Activated CD4-positive, alpha-beta T cell treated with anti-CD3 and anti-CD28 coated beads, Interleukin-2, Interleukin-4, amounts not matched to agents 100 ng/mL and 50 ng/mL, durations not matched to agents 16 hours and 8 hours (primary cell): ENCODE data around the gene ARHGAP22.
"Not testable (repeated sequence)": the region's sequence is repeated elsewhere in the genome, so short reads cannot be mapped to it uniquely, and the experiment has no call there.

ENCODE experiments used
- DNase-seq: peaks from one replicate; pipeline ENCODE4 v3.0.0-alpha.2; 2020; ENCODE audit warnings: low spot score

Gene ARHGAP22

GRCh38 chr10:48604991-48605508 lies at the start of gene ARHGAP22:
Gene ARHGAP22 (minus strand): TSS chr10:48605073. CDS start chr10:48604796, 277 bp downstream.
- DNase-seq: no peak

- DNase-seq: no peak
These were observed 49.2 kb upstream of the ARHGAP22 start for GRCh38 chr10:48653944-48654698.

DNA sequence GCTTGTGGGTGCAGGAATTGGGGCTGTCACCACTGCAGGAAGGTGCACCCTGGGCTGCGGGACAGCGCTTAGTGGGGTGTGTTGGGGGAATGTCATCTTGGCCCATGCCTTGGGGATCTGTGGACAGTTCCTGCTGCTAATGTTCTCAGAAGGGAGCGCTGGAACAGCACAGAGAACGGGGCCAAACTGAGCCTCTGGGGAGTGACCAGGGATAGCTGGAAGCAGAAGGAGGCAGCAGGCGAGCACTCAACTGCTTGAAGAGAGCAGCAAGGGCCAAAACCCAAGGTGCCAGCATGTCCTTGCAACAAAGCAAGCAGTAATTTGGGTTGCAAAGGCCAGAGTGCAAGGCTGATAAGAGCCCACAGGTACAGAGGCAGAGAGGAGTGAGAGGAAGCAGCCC lies 48.5 kb upstream of the ARHGAP22 start:
- no peak for DNase-seq

DNA sequence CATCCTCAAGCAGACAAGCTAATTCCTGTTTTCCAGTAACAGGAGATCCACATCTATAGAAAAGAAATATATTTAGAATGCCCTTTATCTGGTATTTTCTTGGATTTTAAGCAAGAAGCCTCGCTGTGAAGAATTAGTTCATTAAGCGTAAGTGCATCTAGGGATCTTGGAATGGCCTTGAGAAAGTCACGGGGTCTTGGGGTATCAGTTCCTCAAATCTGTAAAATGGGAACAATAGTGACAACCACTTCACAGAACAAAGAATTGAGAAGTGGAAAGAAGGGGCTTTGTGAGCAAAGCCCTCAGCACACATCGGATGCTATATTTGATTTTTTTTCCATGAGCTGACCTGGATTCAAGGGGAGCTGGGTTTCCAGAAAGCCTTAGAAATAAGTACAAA lies 47.5 kb upstream of the ARHGAP22 start:
- DNase-seq: no peak

- DNase-seq: no peak
These were observed 47.0 kb upstream of the ARHGAP22 start for GRCh38 chr10:48651839-48652238.

GRCh38 chr10:48651293-48651692 lies 46.4 kb upstream of the ARHGAP22 start:
- DNase-seq: no peak

DNA sequence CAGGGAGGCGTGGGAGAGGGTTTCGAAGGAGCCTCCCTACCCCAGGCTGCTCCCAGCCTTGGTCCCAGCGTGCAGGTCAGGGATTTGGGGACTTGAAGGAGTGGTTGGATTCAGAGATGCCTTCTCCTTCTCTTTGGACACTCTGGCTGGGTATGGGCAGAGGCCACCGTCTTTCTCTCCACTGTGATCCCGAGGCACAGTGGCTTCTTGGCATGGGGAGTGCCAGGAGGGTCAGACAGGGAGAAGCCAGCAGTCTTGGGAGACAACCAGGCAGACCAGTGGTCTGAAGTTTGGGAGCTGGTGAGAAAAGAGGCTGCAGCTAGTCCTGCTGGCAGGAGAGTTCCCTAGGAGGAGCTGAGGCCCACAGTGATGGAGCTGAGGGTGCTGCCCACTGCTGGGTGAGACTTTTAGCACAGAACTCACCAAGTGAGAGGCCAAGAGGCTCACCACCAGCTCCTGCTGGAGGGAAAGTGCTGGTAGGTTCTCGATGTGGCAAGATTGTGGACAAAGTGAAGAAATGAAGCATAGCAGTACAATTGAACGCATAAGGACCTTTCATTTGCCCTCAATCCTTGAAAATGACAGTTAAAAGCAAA lies 44.6 kb upstream of the ARHGAP22 start:
- no peak for DNase-seq

- DNase-seq: no peak
These were observed 43.5 kb upstream of the ARHGAP22 start for GRCh38 chr10:48648172-48648942.

DNA sequence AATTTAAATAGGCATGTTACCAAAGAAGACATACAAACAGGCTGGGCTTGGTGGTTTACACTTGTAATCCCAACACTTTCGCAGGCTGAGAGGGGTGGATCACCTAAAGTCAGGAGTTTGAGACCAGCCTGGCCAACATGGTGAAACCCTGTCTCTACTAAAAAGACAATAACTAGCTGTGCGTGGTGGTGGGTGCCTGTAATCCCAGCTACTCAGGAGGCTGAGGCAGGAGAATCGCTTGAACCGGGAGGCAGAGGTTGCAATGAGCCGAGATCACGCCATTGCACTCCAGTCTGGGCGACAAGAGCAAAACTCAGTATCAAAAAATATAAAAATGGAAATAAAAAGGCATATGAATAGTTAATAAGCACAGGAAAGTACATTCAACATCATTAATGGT lies 42.2 kb upstream of the ARHGAP22 start:
- not testable (repeated sequence) for DNase-seq

- no peak for DNase-seq
These were observed 40.7 kb upstream of the ARHGAP22 start for GRCh38 chr10:48645600-48645999.

GRCh38 chr10:48641099-48641690 lies 36.3 kb upstream of the ARHGAP22 start:
- DNase-seq: not testable (repeated sequence)

DNA sequence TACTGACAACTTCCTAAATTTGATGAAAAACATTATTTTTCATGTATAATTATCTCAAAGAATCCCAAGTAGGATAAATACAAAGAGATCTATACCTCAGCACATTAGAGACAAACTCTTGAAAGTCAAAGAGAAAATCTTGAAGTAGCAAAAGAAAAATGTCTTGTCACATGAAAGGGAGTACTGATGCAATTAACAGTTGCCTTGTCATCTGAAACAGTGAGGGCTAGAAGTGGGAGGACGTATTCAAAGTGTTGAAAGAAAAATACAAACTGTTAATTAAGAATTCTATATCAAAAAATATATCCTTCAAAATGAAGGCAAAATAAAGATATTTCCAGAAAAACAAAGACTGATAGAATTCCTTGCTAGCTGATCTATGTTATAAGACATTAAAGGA lies 35.5 kb upstream of the ARHGAP22 start:
- DNase-seq: no peak

DNA sequence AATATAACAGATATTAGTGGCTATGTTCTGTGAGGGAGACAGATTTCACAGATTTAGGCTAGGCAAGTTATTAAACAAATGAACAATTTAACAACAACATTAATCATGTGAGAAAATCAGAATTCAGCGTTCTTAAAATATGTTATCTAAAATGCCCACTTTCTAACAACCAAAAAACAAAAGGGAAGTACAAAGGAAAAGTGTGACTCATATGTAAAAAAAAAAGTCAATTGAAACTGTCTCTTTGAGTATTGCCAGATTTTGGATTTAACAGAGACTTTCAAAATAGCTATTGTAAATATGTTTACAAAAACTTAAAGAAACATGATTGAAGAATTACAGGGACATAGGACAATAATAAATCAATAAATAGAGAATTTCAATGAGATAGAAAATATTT lies 34.8 kb upstream of the ARHGAP22 start:
- DNase-seq: no peak

DNA sequence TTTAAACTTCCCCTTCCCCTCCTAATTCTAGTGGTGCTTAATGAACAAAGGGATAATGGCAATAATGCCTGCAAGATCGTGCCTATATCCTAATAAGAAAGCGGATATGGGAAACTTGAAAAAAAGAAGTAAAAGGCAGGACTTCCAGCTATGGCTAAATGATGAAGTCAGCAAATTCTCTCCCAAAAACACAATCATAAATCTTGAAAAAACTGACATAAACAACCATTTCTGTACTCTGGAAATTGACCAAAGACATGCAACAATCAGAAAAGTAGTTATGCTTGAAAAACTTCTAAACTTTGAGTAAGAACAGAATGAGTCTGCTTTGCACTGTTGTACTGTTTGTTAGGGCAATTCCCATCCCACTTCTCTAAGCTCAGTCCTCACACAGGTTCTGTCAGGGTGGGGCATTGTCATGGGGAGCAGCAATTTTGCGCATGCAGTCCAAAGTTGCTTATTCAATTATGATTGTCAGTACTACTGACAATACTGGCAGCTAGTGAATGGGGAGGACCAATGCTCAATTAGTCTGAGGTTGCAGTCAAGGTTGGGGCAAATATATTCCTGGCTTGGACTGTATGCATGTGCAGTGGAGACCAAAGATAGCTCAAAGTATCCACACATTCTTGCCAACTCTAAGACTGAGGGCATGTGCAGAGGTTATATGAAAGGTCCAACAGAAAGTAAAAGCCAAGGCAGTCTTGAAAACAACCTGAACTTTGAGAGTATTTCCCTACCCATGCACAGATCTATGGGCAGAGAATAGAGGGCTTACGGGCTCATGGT lies 34.1 kb upstream of the ARHGAP22 start:
- DNase-seq: no peak

GRCh38 chr10:48638158-48638557 lies 33.3 kb upstream of the ARHGAP22 start:
- DNase-seq: no peak

- no peak for DNase-seq
These were observed 32.0 kb upstream of the ARHGAP22 start for GRCh38 chr10:48636901-48637300.

GRCh38 chr10:48636231-48636630 lies 31.4 kb upstream of the ARHGAP22 start:
- DNase-seq: no peak

- DNase-seq: no peak
These were observed 30.2 kb upstream of the ARHGAP22 start for GRCh38 chr10:48634984-48635557.

DNA sequence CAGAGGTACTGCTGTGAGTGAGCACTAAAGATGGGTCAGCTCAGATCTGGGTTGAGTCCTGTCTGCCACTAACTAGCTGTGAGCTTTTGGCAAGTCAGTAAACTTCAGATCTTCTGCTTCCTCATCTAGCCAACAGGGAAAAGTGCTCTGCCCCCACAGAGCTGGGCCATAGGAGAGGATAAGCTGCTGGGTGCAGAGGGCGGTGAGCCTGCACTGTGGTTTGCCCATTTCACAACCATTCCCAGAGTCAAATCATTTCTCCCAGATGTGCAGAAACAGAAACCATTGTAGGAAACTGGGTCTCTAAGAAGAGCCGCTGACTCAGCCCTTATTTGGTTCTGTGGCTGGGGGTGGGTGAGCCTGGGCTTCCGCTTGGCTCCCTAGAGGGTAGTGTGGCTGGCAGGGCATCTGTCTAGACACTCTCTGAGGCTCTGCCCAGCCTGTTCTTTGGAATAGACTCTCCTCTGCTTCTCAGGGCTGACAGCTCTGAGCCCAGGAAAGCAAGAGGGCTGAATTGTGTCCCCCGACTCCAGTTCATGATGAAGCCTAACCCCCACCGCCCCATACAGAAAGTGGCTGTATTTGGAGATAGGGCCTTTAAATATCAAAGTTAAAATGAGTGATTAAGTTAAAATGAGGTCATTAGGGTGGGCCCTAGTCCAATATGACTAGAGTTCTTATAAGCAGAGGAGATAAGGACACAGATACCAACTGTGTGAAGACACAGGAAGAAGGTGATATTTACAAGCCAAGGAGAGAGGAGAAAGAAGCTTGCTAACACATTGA lies 29.5 kb upstream of the ARHGAP22 start:
- peak; percentile 76 for DNase-seq
